Omental fat pad (tissue), 4 donors: ENCODE results near the gene SOBP. TPM values are rescaled to one million over a fixed set of nuclear protein-coding genes. Genes with fewer than 3 reads are reported as not detected.

ENCODE experiments used
- ATAC-seq: fragments of 150-250 bp; one replicate; pipeline ENCODE4 v1.9.1; 2016; ENCODE audit warnings: mild to moderate bottlenecking, moderate library complexity; ENCODE audit not compliant: low FRiP score
- DNase-seq: peaks from one replicate; pipeline ENCODE4 v3.0.0-alpha.2; 2019; ENCODE audit warnings: low spot score
- total RNA-seq, 4 donors: library from RNA; depleted of rRNA; stranded (reverse); fragments of >200 nt; gene quantifications; one replicate each; pipeline ENCODE4 v1.1.0, GENCODE V29; 2016
- TF ChIP-seq, protein P1 (sequence below), 3 donors: fragments of 450-650 bp; IDR thresholded peaks; one replicate each; pipeline ENCODE4 v1.5.1; 2016 to 2017; ENCODE audit warnings: antibody characterized with exemption in 3 of 3, mild to moderate bottlenecking in 3 of 3, moderate library complexity in 2 of 3

SOBP gene
- total RNA-seq, 4 donors from 2014 or later, result 1.9 to 9.6 (median 4.0) TPM

GRCh38 chr6:107642095-107642860 is 152.4 kb downstream of the SOBP start:
- TF ChIP-seq, protein P1, sequence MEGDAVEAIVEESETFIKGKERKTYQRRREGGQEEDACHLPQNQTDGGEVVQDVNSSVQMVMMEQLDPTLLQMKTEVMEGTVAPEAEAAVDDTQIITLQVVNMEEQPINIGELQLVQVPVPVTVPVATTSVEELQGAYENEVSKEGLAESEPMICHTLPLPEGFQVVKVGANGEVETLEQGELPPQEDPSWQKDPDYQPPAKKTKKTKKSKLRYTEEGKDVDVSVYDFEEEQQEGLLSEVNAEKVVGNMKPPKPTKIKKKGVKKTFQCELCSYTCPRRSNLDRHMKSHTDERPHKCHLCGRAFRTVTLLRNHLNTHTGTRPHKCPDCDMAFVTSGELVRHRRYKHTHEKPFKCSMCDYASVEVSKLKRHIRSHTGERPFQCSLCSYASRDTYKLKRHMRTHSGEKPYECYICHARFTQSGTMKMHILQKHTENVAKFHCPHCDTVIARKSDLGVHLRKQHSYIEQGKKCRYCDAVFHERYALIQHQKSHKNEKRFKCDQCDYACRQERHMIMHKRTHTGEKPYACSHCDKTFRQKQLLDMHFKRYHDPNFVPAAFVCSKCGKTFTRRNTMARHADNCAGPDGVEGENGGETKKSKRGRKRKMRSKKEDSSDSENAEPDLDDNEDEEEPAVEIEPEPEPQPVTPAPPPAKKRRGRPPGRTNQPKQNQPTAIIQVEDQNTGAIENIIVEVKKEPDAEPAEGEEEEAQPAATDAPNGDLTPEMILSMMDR (IDR thresholded peaks at IDR 0.05), result no peak
- DNase-seq (no peak), ATAC-seq (no peak)

GRCh38 chr6:107642861-107643328 is 153.0 kb downstream of the SOBP start:
- no peak for DNase-seq
- ATAC-seq, result no peak
- TF ChIP-seq, protein P1 (IDR thresholded peaks at IDR 0.05), result no peak

- DNase-seq (no peak), ATAC-seq (no peak)
- TF ChIP-seq, protein P1 (IDR thresholded peaks at IDR 0.05), result no peak
Observed at GRCh38 chr6:107644513-107644912, 154.6 kb downstream of the SOBP start.

DNA sequence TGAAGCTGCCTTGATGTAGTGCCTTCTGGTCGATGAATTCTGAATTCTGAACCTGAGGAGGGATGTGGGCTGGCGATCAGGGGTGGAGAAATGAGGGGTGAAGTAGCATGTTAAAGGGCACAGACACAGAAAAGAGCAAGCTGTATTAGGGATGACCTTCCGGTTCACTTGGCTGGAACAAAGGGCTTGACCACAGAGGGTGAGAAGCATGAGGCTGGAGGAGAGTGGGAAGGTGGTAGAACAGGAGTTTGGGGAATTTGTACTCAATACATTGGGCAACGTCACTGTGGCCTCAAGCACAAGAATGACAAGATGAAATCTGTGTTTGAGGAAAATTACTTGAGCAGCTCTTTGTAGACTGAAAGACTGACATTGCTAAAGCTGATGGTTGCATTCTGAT is 155.8 kb downstream of the SOBP start:
- DNase-seq, result no peak
- ATAC-seq, result no peak
- TF ChIP-seq, protein P1 (IDR thresholded peaks at IDR 0.05), result no peak

DNA sequence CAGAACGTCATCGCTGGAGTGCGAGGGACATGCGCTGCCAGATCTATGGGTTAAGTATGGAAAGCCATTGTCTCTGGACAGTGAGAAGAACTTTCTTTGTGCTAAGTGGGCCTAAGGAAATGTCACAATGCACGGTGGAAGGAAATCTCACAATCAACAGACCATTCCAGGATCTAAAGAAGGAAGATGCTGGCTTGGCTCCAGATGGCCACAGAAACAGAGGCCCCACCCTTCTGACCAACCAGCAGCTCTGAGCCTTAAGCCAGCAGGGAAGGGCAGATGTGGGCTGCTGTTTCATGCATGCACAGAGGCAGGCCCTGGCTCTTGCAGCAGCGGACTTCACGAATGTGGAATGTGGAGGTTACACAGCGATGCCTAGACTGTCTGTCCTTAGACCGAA is 156.3 kb downstream of the SOBP start:
- no peak for ATAC-seq
- TF ChIP-seq, protein P1 (IDR thresholded peaks at IDR 0.05), result no peak
- DNase-seq, result no peak

GRCh38 chr6:107646776-107647438 is 157.0 kb downstream of the SOBP start:
- ATAC-seq, result no peak
- TF ChIP-seq, protein P1 (IDR thresholded peaks at IDR 0.05), result no peak
- DNase-seq, result no peak
